GM18909 (cell line): ENCODE results near the gene RGMA.

Source experiments
- ATAC-seq: cut with Tn5 transposase; IDR thresholded peaks from one replicate; pipeline ENCODE4 v1.9.1; 2021; ENCODE audit warnings: mild to moderate bottlenecking; ENCODE audit not compliant: unreplicated experiment, poor library complexity

Gene RGMA

GRCh38 chr15:93088981-93089726 is at the start of gene RGMA:
Gene RGMA (minus strand): TSS chr15:93089211. CDS start chr15:93088932, 279 bp downstream.
- no peak for ATAC-seq

GRCh38 chr15:93136606-93137005 is 47.6 kb upstream of the RGMA start:
- no peak for ATAC-seq

- no peak for ATAC-seq
These were observed 47.0 kb upstream of the RGMA start for GRCh38 chr15:93135997-93136397.

- ATAC-seq: no peak
These were observed 46.4 kb upstream of the RGMA start for GRCh38 chr15:93135459-93135858.

- ATAC-seq: no peak
These were observed 42.6 kb upstream of the RGMA start for GRCh38 chr15:93131485-93132095.

- no peak for ATAC-seq
These were observed 40.9 kb upstream of the RGMA start for GRCh38 chr15:93129702-93130488.

- no peak for ATAC-seq
These were observed 38.3 kb upstream of the RGMA start for GRCh38 chr15:93127286-93127685.

- ATAC-seq: no peak
These were observed 37.6 kb upstream of the RGMA start for GRCh38 chr15:93126599-93126998.

GRCh38 chr15:93126148-93126547 is 37.1 kb upstream of the RGMA start:
- no peak for ATAC-seq

- no peak for ATAC-seq
These were observed 35.1 kb upstream of the RGMA start for GRCh38 chr15:93124126-93124525.

GRCh38 chr15:93121973-93122910 is 33.2 kb upstream of the RGMA start:
- no peak for ATAC-seq

- ATAC-seq: no peak
These were observed 32.1 kb upstream of the RGMA start for GRCh38 chr15:93121107-93121506.

GRCh38 chr15:93118904-93119303 is 29.9 kb upstream of the RGMA start:
- no peak for ATAC-seq

- no peak for ATAC-seq
These were observed 22.4 kb upstream of the RGMA start for GRCh38 chr15:93111451-93111850.

GRCh38 chr15:93110502-93111040 is 21.6 kb upstream of the RGMA start:
- ATAC-seq: no peak

GRCh38 chr15:93109336-93110102 is 20.5 kb upstream of the RGMA start:
- ATAC-seq: no peak

GRCh38 chr15:93107646-93108045 is 18.6 kb upstream of the RGMA start:
- ATAC-seq: no peak

- ATAC-seq: no peak
These were observed 16.5 kb upstream of the RGMA start for GRCh38 chr15:93105485-93105884.

- no peak for ATAC-seq
These were observed 14.8 kb upstream of the RGMA start for GRCh38 chr15:93103823-93104222.
